Activated T-helper 9 cell treated with anti-CD3 and anti-CD28 coated beads, Interleukin-2, amount 50 U/mL, for 16 hours (primary cell): ENCODE measurements around the gene KLHDC7B.
A peak's percentile ranks its signal among the peaks of the same experiment; 100 is the strongest.

ENCODE experiments used
- DNase-seq: peaks from one replicate; pipeline ENCODE4 v3.0.0-alpha.2; 2020; ENCODE audit warnings: low read depth

The KLHDC7B gene

GRCh38 chr22:50548040-50548920 is 2.6 kb downstream of the KLHDC7B start:
- DNase-seq: peak; percentile 46

GRCh38 chr22:50548921-50549790 is 3.5 kb downstream of the KLHDC7B start:
- no peak for DNase-seq

- DNase-seq: no peak
These were observed 4.7 kb downstream of the KLHDC7B start for GRCh38 chr22:50550395-50550794.

- DNase-seq: no peak
These were observed 5.6 kb downstream of the KLHDC7B start for GRCh38 chr22:50551160-50551752.

GRCh38 chr22:50553310-50553709 is 7.6 kb downstream of the KLHDC7B start:
- DNase-seq: no peak

GRCh38 chr22:50556703-50557102 is 11.0 kb downstream of the KLHDC7B start:
- no peak for DNase-seq

GRCh38 chr22:50560034-50560433 is 14.3 kb downstream of the KLHDC7B start:
- DNase-seq: no peak

- no peak for DNase-seq
These were observed 16.0 kb downstream of the KLHDC7B start for GRCh38 chr22:50561401-50562358.

- peak; percentile 95 for DNase-seq
These were observed 17.1 kb downstream of the KLHDC7B start, which contains the start of gene SYCE3 for GRCh38 chr22:50562523-50563412. Gene SYCE3, minus strand, starts transcription at chr22:50562919. Its CDS starts 6,514 bp downstream, at chr22:50556405.

- no peak for DNase-seq
These were observed 17.9 kb downstream of the KLHDC7B start for GRCh38 chr22:50563413-50564160.

GRCh38 chr22:50564289-50564688 is 18.6 kb downstream of the KLHDC7B start:
- DNase-seq: no peak

GRCh38 chr22:50567721-50568252 is 22.1 kb downstream of the KLHDC7B start:
- no peak for DNase-seq

GRCh38 chr22:50568626-50569025 is 22.9 kb downstream of the KLHDC7B start:
- no peak for DNase-seq

GRCh38 chr22:50569041-50569459 is 23.4 kb downstream of the KLHDC7B start:
- no peak for DNase-seq

GRCh38 chr22:50569896-50570535 is 24.3 kb downstream of the KLHDC7B start:
- no peak for DNase-seq

GRCh38 chr22:50570861-50571260 is 25.2 kb downstream of the KLHDC7B start:
- no peak for DNase-seq

GRCh38 chr22:50571264-50572175 is 25.8 kb downstream of the KLHDC7B start:
- no peak for DNase-seq

GRCh38 chr22:50572965-50573364 is 27.3 kb downstream of the KLHDC7B start:
- DNase-seq: no peak
